H1 (cell line): ENCODE measurements around the gene ACYP2. TPM values are rescaled to one million over a fixed set of nuclear protein-coding genes. Genes with fewer than 3 reads are reported as not detected.

ENCODE experiments used
- BRCA1 ChIP-seq: IDR thresholded peaks from 2 replicates; pipeline ENCODE4 v1.6.1; 2012; ENCODE audit warnings: low read depth, low read length, improper control_type of control experiment
- CTCF ChIP-seq, 3 experiments: IDR thresholded peaks; 1 replicate in 2 of 3; 2 replicates in 1 of 3; pipeline versions ENCODE4 v1.5.1 to v1.6.1; 2011; ENCODE audit warnings: low read length in 3 of 3, mild to moderate bottlenecking in 3 of 3, inconsistent platforms in 2 of 3, low read depth in 1 of 3, moderate library complexity in 1 of 3; ENCODE audit not compliant: insufficient read depth in 1 of 3; ENCODE audit errors: control extremely low read depth in 1 of 3
- GTF2F1 ChIP-seq: IDR thresholded peaks from 2 replicates; pipeline ENCODE4 v1.6.1; 2012; ENCODE audit warnings: low read depth, low read length, improper control_type of control experiment, borderline replicate concordance
- POLR2A ChIP-seq, 2 experiments: IDR thresholded peaks; 1 replicate in 1 of 2; 2 replicates in 1 of 2; pipeline ENCODE4 v1.6.1; 2011; ENCODE audit warnings: low read depth in 2 of 2, low read length in 2 of 2, mild to moderate bottlenecking in 2 of 2; ENCODE audit errors: control extremely low read depth in 1 of 2
- SIX5 ChIP-seq: IDR thresholded peaks from 2 replicates; pipeline ENCODE4 v1.6.1; 2011; ENCODE audit warnings: mild to moderate bottlenecking, low read depth, low read length
- TBP ChIP-seq: IDR thresholded peaks from 2 replicates; pipeline ENCODE4 v1.6.1; 2011; ENCODE audit warnings: low read depth, low read length, improper control_type of control experiment
- TCF12 ChIP-seq: IDR thresholded peaks from 2 replicates; pipeline ENCODE4 v1.6.1; 2011; ENCODE audit warnings: low read depth, mild to moderate bottlenecking, low read length
- polyA plus RNA-seq, 7 experiments: library from polyadenylated mRNA; depleted of rRNA in 3 of 7; stranded (reverse) in 5 of 7; unstranded in 2 of 7; fragments of >200 nt in 5 of 7; fragments of 200-250 nt in 2 of 7; gene quantifications; 1 replicate in 5 of 7; 2 replicates in 1 of 7; 4 replicates in 1 of 7; pipeline versions ENCODE4 v1.2.1 to v1.2.3, GENCODE V29; 2011 to 2013; ENCODE audit warnings: missing spikeins in 2 of 7, mixed read lengths in 2 of 7
- total RNA-seq: library from RNA; stranded (reverse); fragmentation: NEBNext Ultra II Directional; extraction: Animal tissue kit (Norgen Biotek cat#: 25700); gene quantifications from 2 replicates; pipeline ENCODE4 v1.2.1, GENCODE V29; 2021

ACYP2 gene
- total and polyA plus RNA-seq, 2 of the 8 experiments (the other 6 are each of a cell fraction or from before 2014, with no cell fraction given): 3.4 to 4.4 TPM

GRCh38 chr2:54122171-54122935 is 6.9 kb downstream of the ACYP2 start (continued):
- TF ChIP-seq CTCF (IDR thresholded peaks at IDR 0.05; ENCODE audit: control extremely low read depth in 1 of 3, insufficient read depth in 1 of 3, low read depth in 1 of 3, low read length in 3 of 3): no peak
- TF ChIP-seq TCF12: no peak
- no peak for TF ChIP-seq TBP
- no peak for TF ChIP-seq POLR2A (IDR thresholded peaks at IDR 0.05; ENCODE audit: control extremely low read depth in 1 of 2, low read depth in 2 of 2, low read length in 2 of 2)
- no peak for TF ChIP-seq SIX5
- no peak for TF ChIP-seq BRCA1
- TF ChIP-seq GTF2F1: no peak
